H9 (cell line): Measurements from ENCODE around the gene GRIP2. TPM values are rescaled to one million over a fixed set of nuclear protein-coding genes. Genes with fewer than 3 reads are reported as not detected.

ENCODE experiments used
- DNase-seq: peaks from one replicate; pipeline ENCODE4 v3.0.0-alpha.2; 2017
- H2AFZ ChIP-seq: one replicate; pipeline ENCODE4 v1.6.1; 2013; ENCODE audit warnings: mild to moderate bottlenecking, low read length, control low read depth, moderate library complexity
- H2AK5ac ChIP-seq: 2 replicates; pipeline ENCODE4 v1.6.1; 2013; ENCODE audit warnings: low read length, control low read depth, mixed read lengths; ENCODE audit not compliant: insufficient read length
- H2BK120ac ChIP-seq: one replicate; pipeline ENCODE4 v1.6.1; 2013; ENCODE audit warnings: low read depth, mild to moderate bottlenecking, low read length, control low read depth, inconsistent platforms; ENCODE audit not compliant: poor library complexity, severe bottlenecking
- H2BK12ac ChIP-seq: 2 replicates; pipeline ENCODE4 v1.6.1; 2013; ENCODE audit warnings: low read length, control low read depth, mixed read lengths, low read depth; ENCODE audit not compliant: insufficient read length
- H2BK15ac ChIP-seq: 2 replicates; pipeline ENCODE4 v1.6.1; 2013; ENCODE audit warnings: low read depth, low read length, control low read depth
- H2BK20ac ChIP-seq: one replicate; pipeline ENCODE4 v1.6.1; 2013; ENCODE audit warnings: low read depth, mild to moderate bottlenecking, low read length, control low read depth, inconsistent platforms; ENCODE audit not compliant: poor library complexity, severe bottlenecking
- H2BK5ac ChIP-seq: 2 replicates; pipeline ENCODE4 v1.6.1; 2013; ENCODE audit warnings: low read length, control low read depth, mixed read lengths; ENCODE audit not compliant: insufficient read length
- H3K14ac ChIP-seq: 2 replicates; pipeline ENCODE4 v1.6.1; 2013; ENCODE audit warnings: low read length, control low read depth; ENCODE audit not compliant: insufficient read depth
- H3K18ac ChIP-seq: 2 replicates; pipeline ENCODE4 v1.6.1; 2013; ENCODE audit warnings: low read depth, mild to moderate bottlenecking, mixed read lengths, low read length, control low read depth; ENCODE audit not compliant: insufficient read length
- H3K23ac ChIP-seq: 2 replicates; pipeline ENCODE4 v1.6.1; 2013; ENCODE audit warnings: low read length, control low read depth, mixed read lengths, low read depth; ENCODE audit not compliant: insufficient read length
- H3K23me2 ChIP-seq: 2 replicates; pipeline ENCODE4 v1.6.1; 2013; ENCODE audit warnings: low read depth, mild to moderate bottlenecking, mixed read lengths, low read length, control low read depth; ENCODE audit not compliant: insufficient read length, poor library complexity, severe bottlenecking
- H3K27ac ChIP-seq: 2 replicates; pipeline ENCODE4 v1.5.1; 2013; ENCODE audit warnings: low read length, control low read depth, mixed read lengths, low read depth; ENCODE audit not compliant: insufficient read length
- H3K27me3 ChIP-seq: 2 replicates; pipeline ENCODE4 v1.6.1; 2013; ENCODE audit warnings: low read length, control low read depth, inconsistent platforms; ENCODE audit not compliant: insufficient read depth
- H3K4ac ChIP-seq: 2 replicates; pipeline ENCODE4 v1.6.1; 2013; ENCODE audit warnings: low read depth, mild to moderate bottlenecking, control low read depth, inconsistent platforms, low read length, moderate library complexity
- H3K4me1 ChIP-seq: 2 replicates; pipeline ENCODE4 v1.6.1; 2013; ENCODE audit warnings: low read length, control low read depth, inconsistent platforms; ENCODE audit not compliant: insufficient read depth
- H3K4me2 ChIP-seq: 2 replicates; pipeline ENCODE4 v1.6.1; 2013; ENCODE audit warnings: low read length, control low read depth, mixed read lengths; ENCODE audit not compliant: insufficient read length, insufficient read depth
- H3K56ac ChIP-seq: 2 replicates; pipeline ENCODE4 v1.6.1; 2013; ENCODE audit warnings: low read depth, mild to moderate bottlenecking, mixed read lengths, low read length, control low read depth; ENCODE audit not compliant: insufficient read length
- H3K79me1 ChIP-seq: 2 replicates; pipeline ENCODE4 v1.6.1; 2013; ENCODE audit warnings: low read depth, mild to moderate bottlenecking, moderate library complexity, low read length, control low read depth, inconsistent platforms; ENCODE audit not compliant: insufficient read depth, poor library complexity, severe bottlenecking
- H3K79me2 ChIP-seq: 2 replicates; pipeline ENCODE4 v1.6.1; 2013; ENCODE audit warnings: low read length, control low read depth, inconsistent platforms; ENCODE audit not compliant: insufficient read depth
- H3K9ac ChIP-seq: 2 replicates; pipeline ENCODE4 v1.6.1; 2013; ENCODE audit warnings: low read length, control low read depth, mixed read lengths; ENCODE audit not compliant: insufficient read length; ENCODE audit errors: extremely low read depth
- H3K9me3 ChIP-seq: one replicate; pipeline ENCODE4 v1.6.1; 2013; ENCODE audit warnings: low read depth, low read length, inconsistent platforms; ENCODE audit not compliant: control insufficient read depth
- H3T11ph ChIP-seq: one replicate; pipeline ENCODE4 v1.6.1; 2013; ENCODE audit warnings: mild to moderate bottlenecking, low read length, control low read depth, inconsistent platforms
- H4K20me1 ChIP-seq: one replicate; pipeline ENCODE4 v1.6.1; 2013; ENCODE audit not compliant: control insufficient read depth, insufficient read length, insufficient read depth
- H4K5ac ChIP-seq: 2 replicates; pipeline ENCODE4 v1.6.1; 2013; ENCODE audit warnings: low read depth, mild to moderate bottlenecking, mixed read lengths, low read length, control low read depth; ENCODE audit not compliant: insufficient read length
- H4K8ac ChIP-seq: replicated peaks from 2 replicates; pipeline ENCODE4 v1.6.1; 2013; ENCODE audit warnings: low read length, control low read depth, mixed read lengths, low read depth; ENCODE audit not compliant: insufficient read length
- H4K91ac ChIP-seq: 2 replicates; pipeline ENCODE4 v1.6.1; 2013; ENCODE audit warnings: low read depth, mild to moderate bottlenecking, moderate library complexity, mixed read lengths, low read length, control low read depth; ENCODE audit not compliant: insufficient read length
- H3K27ac Mint-ChIP-seq, 3 experiments: 2 replicates in 2 of 3; 3 replicates in 1 of 3; pipeline ENCODE4 v1.8.0; 2020 to 2021; ENCODE audit warnings: mixed read lengths in 3 of 3, mild to moderate bottlenecking in 1 of 3, moderate library complexity in 1 of 3
- H3K27me3 Mint-ChIP-seq: 2 replicates; pipeline ENCODE4 v1.8.0; 2021; ENCODE audit warnings: low read depth, mild to moderate bottlenecking, moderate library complexity, mixed read lengths
- H3K36me3 Mint-ChIP-seq, 3 experiments: 2 replicates in 2 of 3; 3 replicates in 1 of 3; pipeline ENCODE4 v1.8.0; 2020 to 2021; ENCODE audit warnings: low read depth in 3 of 3, mixed read lengths in 3 of 3; ENCODE audit not compliant: insufficient read depth in 1 of 3
- H3K4me1 Mint-ChIP-seq, 2 experiments: 2 replicates each; pipeline ENCODE4 v1.8.0; 2020; ENCODE audit warnings: mixed read lengths in 2 of 2
- H3K4me3 Mint-ChIP-seq, 2 experiments: 2 replicates in 1 of 2; 3 replicates in 1 of 2; pipeline ENCODE4 v1.8.0; 2020 to 2021; ENCODE audit warnings: mild to moderate bottlenecking in 2 of 2, mixed read lengths in 2 of 2, moderate library complexity in 1 of 2
- H3K9me3 Mint-ChIP-seq, 2 experiments: 2 replicates in 1 of 2; 3 replicates in 1 of 2; pipeline ENCODE4 v1.8.0; 2020; ENCODE audit warnings: mild to moderate bottlenecking in 2 of 2, mixed read lengths in 2 of 2, moderate library complexity in 1 of 2
- CTCF ChIP-seq: fragments of 200-600 bp; sonication (generic); conservative IDR thresholded peaks from 3 replicates; pipeline ENCODE4 v1.8.0; 2021; ENCODE audit warnings: antibody characterized with exemption, mild to moderate bottlenecking
- WGBS: extraction: QIAGEN DNeasy Blood & Tissue Kit; methylation state at CpG from one replicate; pipeline ENCODE4 v1.1.7; 2013; ENCODE audit warnings: missing lambda C conversion rate, low lambda C conversion rate, mixed read lengths; ENCODE audit not compliant: insufficient read length; ENCODE audit errors: extremely low coverage; 5-methylcytosine and 5-hydroxymethylcytosine counted together
- total RNA-seq: library from RNA; stranded (reverse); gene quantifications from 2 replicates; pipeline ENCODE4 v1.2.1, GENCODE V29; 2021

GRIP2 gene
- total RNA-seq, 1 experiment from 2014 or later = 3.1 TPM

- no peak overlapping the region for H4K8ac ChIP-seq
- H2BK20ac ChIP-seq = no peak overlapping the region
- no peaks in the 10 kb centered on the region for H3K9me3 Mint-ChIP-seq
- H3K4me3 Mint-ChIP-seq = no peak overlapping the region
- no peaks in the 10 kb centered on the region for H3K9me3 ChIP-seq
- H3K14ac ChIP-seq = no peak overlapping the region
- H3K56ac ChIP-seq = no peak overlapping the region
- H3K27me3 Mint-ChIP-seq = peaks cover 8% of the 10 kb centered on the region
- no peak overlapping the region for H2BK15ac ChIP-seq
- no CpG with 5 or more reads among the region's 3 CpGs for WGBS
- H3K27ac Mint-ChIP-seq = no peak overlapping the region
- H4K20me1 ChIP-seq = no peaks in the 10 kb centered on the region
- no peak for DNase-seq
- no peak overlapping the region for H4K91ac ChIP-seq
- no peaks in the 10 kb centered on the region for H3K79me1 ChIP-seq
- no peak overlapping the region for H3K4ac ChIP-seq
- H4K5ac ChIP-seq = no peak overlapping the region
- no peaks in the 10 kb centered on the region for H3K79me2 ChIP-seq
- no peak overlapping the region for H3K27ac ChIP-seq
- TF ChIP-seq CTCF = no peak
- no peak overlapping the region for H3K23ac ChIP-seq
- H3K23me2 ChIP-seq = no peaks in the 10 kb centered on the region
- H3K18ac ChIP-seq = no peak overlapping the region
- no peak overlapping the region for H3K9ac ChIP-seq
- H2AFZ ChIP-seq = no peak overlapping the region
- H2BK120ac ChIP-seq = no peak overlapping the region
- peaks cover 13 to 18% of the 10 kb centered on the region in 2 experiments for H3K4me1 Mint-ChIP-seq
- H3K36me3 Mint-ChIP-seq = no peaks in the 10 kb centered on the region; a peak in 1 of 7 replicates
- no peak overlapping the region for H2BK5ac ChIP-seq
- H3T11ph ChIP-seq = no peak overlapping the region
- H2AK5ac ChIP-seq = no peak overlapping the region
- no peaks in the 10 kb centered on the region for H3K4me1 ChIP-seq
- H3K27me3 ChIP-seq = no peaks in the 10 kb centered on the region
- no peak overlapping the region for H3K4me2 ChIP-seq
- no peak overlapping the region for H2BK12ac ChIP-seq
These were observed 14.6 kb upstream of the GRIP2 start for GRCh38 chr3:14554715-14555114.
